GM18873 (cell line): ENCODE data around the gene FCHSD2.
A peak's percentile ranks its signal among the peaks of the same experiment; 100 is the strongest.
"Not testable (repeated sequence)": the region's sequence is repeated elsewhere in the genome, so short reads cannot be mapped to it uniquely, and the experiment has no call there.

Source experiments
- ATAC-seq: cut with Tn5 transposase; IDR thresholded peaks from one replicate; pipeline ENCODE4 v1.9.1; 2021; ENCODE audit warnings: mild to moderate bottlenecking, moderate library complexity, moderate number of reproducible peaks; ENCODE audit not compliant: unreplicated experiment, low FRiP score

The FCHSD2 gene

GRCh38 chr11:72812967-72813739 is 329.0 kb downstream of the FCHSD2 start:
- no peak for ATAC-seq

- no peak for ATAC-seq
Measured at GRCh38 chr11:72812604-72812966, 329.5 kb downstream of the FCHSD2 start.

GRCh38 chr11:72811686-72812085 is 330.4 kb downstream of the FCHSD2 start:
- not testable (repeated sequence) for ATAC-seq

GRCh38 chr11:72808331-72808798 is 333.8 kb downstream of the FCHSD2 start:
- no peak for ATAC-seq

GRCh38 chr11:72807792-72808191 is 334.3 kb downstream of the FCHSD2 start:
- no peak for ATAC-seq

- no peak for ATAC-seq
Measured at GRCh38 chr11:72807021-72807693, 335.0 kb downstream of the FCHSD2 start.

- ATAC-seq: not testable (repeated sequence)
Measured at GRCh38 chr11:72806378-72806777, 335.7 kb downstream of the FCHSD2 start.

GRCh38 chr11:72805216-72805615 is 336.9 kb downstream of the FCHSD2 start:
- no peak for ATAC-seq

GRCh38 chr11:72802822-72803221 is 339.3 kb downstream of the FCHSD2 start:
- ATAC-seq: no peak

GRCh38 chr11:72799441-72799840 is 342.7 kb downstream of the FCHSD2 start:
- ATAC-seq: no peak

GRCh38 chr11:72798361-72798760 is 343.8 kb downstream of the FCHSD2 start:
- ATAC-seq: no peak

GRCh38 chr11:72793425-72794367 is 348.4 kb downstream of the FCHSD2 start, which contains the start of gene STARD10:
STARD10 (minus strand) TSS chr11:72794047; CDS start chr11:72781181, 12,866 bp downstream.
- peak; percentile 72 for ATAC-seq

- no peak for ATAC-seq
Measured at GRCh38 chr11:72793076-72793424, 349.1 kb downstream of the FCHSD2 start.

GRCh38 chr11:72792437-72793021 is 349.6 kb downstream of the FCHSD2 start:
- ATAC-seq: no peak

GRCh38 chr11:72791228-72791627 is 350.9 kb downstream of the FCHSD2 start:
- not testable (repeated sequence) for ATAC-seq

- no peak for ATAC-seq
Measured at GRCh38 chr11:72789493-72790131, 352.5 kb downstream of the FCHSD2 start.

GRCh38 chr11:72788241-72788640 is 353.9 kb downstream of the FCHSD2 start:
- ATAC-seq: no peak

GRCh38 chr11:72787216-72788104 is 354.7 kb downstream of the FCHSD2 start:
- ATAC-seq: no peak
